ENCODE measurements around the gene EIF6.
"Not testable (repeated sequence)": the region's sequence is repeated elsewhere in the genome, so short reads cannot be mapped to it uniquely, and the experiment has no call there.

Gene EIF6

GRCh38 chr20:35254448-35254999 lies 30.0 kb downstream of the EIF6 start:
- no peak for DNase-seq (ENCODE audit: low spot score)

DNA sequence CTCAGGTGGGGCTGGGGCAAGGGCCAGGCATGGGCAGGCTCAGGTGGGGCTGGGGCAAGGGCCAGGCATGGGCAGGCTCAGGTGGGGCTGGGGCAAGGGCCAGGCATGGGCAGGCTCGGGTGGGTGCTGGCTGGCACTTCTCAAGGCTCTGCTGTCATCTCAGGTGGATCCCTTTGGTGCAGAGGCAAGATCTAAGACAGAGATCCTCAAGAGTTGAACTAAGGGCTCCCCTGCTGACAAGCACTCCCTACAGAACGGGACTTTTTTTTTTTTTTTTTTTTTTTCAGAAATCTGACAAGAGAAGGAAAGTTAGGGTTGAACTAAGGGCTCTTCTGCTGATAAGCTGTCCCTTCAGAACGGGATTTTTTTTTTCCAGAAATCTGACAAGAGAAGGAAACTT lies 31.6 kb downstream of the EIF6 start:
- DNase-seq (ENCODE audit: low spot score) = no peak

DNA sequence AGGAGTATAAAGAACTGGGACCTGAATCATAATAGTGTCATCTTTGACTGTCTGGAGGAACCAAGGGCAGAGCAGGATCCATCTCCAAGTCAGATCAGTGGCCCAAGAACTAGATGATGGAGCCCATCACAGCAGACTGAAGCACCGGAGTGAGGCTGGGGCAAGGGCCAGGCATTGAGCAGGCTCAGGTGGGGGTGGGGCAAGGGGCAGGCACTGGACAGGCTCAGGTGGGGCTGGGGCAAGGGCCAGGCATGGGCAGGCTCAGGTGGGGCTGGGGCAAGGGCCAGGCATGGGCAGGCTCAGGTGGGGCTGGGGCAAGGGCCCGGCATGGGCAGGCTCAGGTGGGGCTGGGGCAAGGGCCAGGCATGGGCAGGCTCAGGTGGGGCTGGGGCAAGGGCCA lies 32.0 kb downstream of the EIF6 start:
- not testable (repeated sequence) for DNase-seq (ENCODE audit: low spot score)

DNA sequence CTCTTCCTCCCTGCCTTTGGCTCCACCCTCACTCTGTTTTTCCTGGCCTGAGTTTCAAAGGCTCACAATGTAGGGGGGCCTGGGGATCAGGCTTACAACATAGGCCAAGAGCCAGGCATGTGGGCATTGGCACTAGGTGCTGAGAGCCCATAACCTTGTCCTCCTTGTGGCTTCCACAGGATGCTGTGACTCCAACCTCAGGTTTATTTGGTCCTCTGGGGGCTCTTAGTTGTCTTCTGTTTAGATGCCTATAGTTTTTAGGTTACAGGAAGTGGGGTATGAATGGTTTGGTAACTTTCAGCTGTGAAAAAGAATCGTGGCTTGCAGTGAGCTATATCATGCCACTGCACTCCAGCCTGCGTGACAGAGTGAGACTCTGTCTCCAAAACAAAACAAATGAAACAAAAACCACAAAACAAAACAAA lies 32.5 kb downstream of the EIF6 start:
- no peak for DNase-seq (ENCODE audit: low spot score)

DNA sequence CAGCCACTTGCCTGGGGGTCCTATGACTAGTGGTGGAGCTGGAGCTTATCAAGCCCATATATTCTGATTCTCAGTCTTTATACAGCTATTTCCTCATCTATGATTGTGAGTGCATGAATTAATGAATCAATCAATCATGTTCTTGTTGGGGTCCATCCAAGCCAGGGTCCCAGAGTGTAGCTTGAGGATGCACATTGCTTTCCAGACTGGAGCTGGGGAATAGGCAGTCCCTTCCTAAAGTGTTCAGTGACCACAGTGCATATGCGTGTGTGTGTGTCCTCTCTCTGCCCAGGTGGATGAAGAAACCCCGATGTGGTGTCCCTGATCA lies 33.0 kb downstream of the EIF6 start:
- no peak for DNase-seq (ENCODE audit: low spot score)

GRCh38 chr20:35248641-35249475 lies 35.7 kb downstream of the EIF6 start:
- no peak for DNase-seq (ENCODE audit: low spot score)

DNA sequence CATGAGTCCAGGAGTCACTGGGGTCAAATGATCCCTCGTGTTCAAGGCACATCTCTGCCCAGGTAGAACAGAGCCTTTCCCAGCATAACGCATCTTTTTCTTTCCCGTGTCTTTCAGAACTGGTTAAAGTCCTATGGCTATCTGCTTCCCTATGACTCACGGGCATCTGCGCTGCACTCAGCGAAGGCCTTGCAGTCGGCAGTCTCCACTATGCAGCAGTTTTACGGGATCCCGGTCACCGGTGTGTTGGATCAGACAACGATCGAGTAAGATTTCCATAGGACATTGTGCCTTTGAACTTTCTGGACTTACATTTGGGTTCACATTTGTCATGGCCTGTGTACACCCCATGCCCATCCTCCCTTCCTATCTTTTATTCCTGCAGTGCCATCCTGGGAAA lies 37.8 kb downstream of the EIF6 start:
- no peak for DNase-seq (ENCODE audit: low spot score)

DNA sequence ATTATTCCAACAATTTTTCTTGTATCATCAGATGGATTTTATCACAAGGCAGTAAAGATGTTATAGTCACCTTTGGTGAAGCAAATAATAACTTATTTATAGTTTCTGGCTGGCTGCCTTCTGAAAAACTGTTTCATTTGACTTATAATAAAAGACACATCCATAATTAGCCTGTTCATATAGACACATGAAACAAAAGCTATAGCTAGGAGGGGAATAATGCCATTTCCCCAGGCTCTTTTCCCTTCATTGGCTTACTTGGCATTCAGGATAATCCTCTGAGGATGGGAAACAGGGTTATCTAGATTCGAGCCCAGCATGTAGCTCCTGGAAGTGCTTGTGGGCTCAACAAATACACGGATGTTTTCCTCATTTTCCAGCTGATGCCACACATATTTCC lies 40.6 kb downstream of the EIF6 start:
- no peak for DNase-seq (ENCODE audit: low spot score)

- DNase-seq (ENCODE audit: low spot score) = no peak
These were observed 41.3 kb downstream of the EIF6 start for GRCh38 chr20:35243317-35243716.

DNA sequence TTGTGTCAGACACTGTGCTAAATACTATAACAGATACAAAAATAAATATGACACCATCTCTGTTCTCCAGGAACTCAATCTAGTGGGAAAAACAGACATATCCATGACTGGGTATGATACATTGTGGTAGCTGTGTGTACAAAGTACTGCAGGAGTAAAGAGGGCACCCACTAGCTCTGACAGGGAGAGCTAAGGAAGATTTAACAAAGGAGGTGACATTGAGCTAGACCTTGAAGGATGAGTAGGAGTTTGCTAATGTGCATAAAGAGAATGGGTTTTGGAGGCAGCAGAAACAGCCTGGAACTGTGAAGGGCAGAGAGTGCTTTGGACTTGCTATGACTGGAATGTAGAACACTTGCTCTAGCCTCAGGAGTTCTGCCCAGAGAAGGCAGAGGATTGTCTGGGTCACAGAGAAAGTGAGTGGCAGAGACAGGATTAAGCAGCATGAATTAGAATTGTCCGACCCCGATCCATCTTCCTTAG lies 43.7 kb downstream of the EIF6 start:
- DNase-seq (ENCODE audit: low spot score) = no peak

DNA sequence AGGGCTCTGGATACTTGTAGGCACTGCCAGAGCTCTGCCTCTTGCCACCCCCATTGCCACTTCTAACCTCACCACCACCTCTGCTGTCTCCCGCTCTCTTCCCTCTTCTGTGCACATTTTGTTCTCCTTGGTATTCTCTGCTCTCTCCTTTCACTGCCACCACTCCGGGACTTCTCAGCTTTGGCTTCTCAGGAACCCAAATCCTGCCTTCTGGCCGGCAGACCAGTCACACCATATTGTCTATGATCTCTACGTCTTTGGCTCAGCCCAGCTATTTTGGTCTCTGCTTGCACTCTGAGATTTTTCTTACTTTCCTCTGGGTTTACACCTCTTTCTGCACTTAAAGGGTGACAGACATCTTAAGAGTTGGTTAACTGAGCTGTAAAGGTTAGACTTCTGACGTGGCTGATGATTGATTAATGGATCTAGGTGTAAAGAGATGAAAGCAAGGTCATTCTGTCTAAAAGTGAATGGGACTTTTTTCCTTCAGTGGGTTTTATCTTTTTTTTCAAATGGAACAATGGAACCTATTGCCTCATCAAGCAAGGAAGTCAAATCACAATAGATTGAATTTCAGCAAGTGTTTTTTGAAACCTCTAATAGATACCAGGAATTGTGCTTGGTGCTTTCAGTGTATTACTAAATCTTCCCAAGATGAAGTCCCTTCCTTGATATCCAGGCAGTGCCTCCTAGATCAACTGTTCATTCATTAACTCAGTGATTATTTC lies 44.3 kb downstream of the EIF6 start:
- no peak for DNase-seq (ENCODE audit: low spot score)

DNA sequence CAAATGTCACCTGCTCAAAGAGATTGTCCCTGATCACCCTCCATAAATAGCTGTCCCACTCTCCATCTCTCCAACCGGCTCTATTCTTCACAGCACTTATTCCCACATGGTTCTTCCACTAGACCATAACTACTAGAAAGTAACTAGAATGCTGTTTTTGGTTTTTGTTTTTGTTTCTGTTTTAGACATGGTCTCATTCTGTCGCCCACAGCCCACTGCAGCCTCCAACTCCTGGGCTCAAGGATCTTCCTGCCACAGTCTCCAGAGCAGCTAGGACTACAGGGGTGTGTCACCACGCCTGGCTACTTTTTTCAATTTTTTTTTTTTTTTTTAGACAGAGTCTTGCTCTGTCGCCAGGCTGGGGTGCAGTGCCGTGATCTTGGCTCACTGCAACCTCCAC lies 45.8 kb downstream of the EIF6 start:
- DNase-seq (ENCODE audit: low spot score) = no peak

- DNase-seq (ENCODE audit: low spot score) = no peak
These were observed 46.4 kb downstream of the EIF6 start for GRCh38 chr20:35238170-35238569.

DNA sequence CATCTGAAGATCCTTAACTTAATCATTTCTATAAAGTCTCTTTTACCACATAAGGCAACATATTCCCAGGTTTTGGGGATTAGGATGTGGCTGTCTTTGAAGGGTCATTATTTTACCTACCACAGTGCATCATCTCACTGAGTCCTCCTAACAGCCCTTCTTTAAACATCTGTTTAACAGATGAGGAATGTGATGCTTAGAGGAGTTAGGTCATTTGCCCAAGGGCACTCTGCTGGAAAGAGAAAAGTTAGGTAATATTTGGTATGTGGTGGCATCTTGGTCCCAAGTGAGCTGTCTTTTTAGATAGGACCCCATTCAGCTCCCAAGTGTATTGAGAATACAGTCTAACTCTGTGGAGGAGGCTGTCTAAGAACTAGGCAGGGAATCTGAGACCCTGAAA lies 47.1 kb downstream of the EIF6 start:
- DNase-seq (ENCODE audit: low spot score) = no peak

DNA sequence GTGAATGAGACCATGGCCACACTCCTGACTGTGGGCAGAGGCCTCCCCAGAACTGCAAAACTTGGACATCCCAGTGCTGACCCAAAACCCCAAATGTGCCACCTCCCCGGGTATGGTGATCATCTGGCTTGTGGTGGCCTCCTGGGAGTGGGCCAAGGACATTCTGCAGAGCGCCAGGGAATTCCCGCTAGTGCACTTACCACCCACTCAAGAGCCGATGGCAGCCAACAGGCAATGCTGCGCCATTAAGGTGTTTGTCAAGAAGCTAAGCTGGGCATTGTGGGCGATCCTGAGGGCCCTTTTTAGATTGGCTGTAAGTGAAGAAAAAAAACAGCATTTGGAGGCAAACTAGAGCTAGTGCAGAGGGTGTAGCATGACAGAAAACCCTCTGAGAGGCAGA lies 48.7 kb downstream of the EIF6 start:
- no peak for DNase-seq (ENCODE audit: low spot score)

DNA sequence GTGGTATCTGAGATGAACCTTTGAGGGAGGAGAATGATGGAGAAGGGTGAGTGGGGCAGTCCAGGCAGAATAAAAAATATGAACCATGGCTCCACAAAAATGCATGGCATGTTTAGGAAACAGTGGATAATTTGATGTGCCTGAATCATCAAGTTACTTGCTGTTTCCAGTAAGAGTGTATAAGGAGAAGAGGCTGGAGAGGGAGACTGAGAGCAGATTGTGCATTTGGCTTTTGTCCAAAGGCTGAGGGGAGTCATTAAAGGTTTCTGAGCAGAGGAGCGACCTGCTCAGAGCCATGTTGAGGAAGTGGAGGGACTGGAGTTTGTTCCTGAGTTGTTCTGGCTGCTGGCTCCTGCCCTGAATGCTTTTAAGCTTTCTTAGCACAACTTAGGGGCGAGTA lies 52.0 kb downstream of the EIF6 start:
- no peak for DNase-seq (ENCODE audit: low spot score)

Measured in NAMALWA (cell line).